ENCODE measurements around the gene C19orf81.

The C19orf81 gene

GRCh38 chr19:50686310-50687032 is 37.2 kb downstream of the C19orf81 start:
- no peak for DNase-seq

GRCh38 chr19:50688766-50689165 is 39.5 kb downstream of the C19orf81 start:
- DNase-seq, result no peak

GRCh38 chr19:50690439-50690838 is 41.2 kb downstream of the C19orf81 start:
- DNase-seq, result no peak

- no peak for DNase-seq
These were observed 44.1 kb downstream of the C19orf81 start for GRCh38 chr19:50693064-50693975.

- DNase-seq, result no peak
These were observed 45.5 kb downstream of the C19orf81 start for GRCh38 chr19:50694815-50695145.

GRCh38 chr19:50695251-50696093 is 46.2 kb downstream of the C19orf81 start:
- no peak for DNase-seq

- no peak for DNase-seq
These were observed 46.8 kb downstream of the C19orf81 start for GRCh38 chr19:50696094-50696483.

GRCh38 chr19:50697414-50698124 is 48.3 kb downstream of the C19orf81 start:
- DNase-seq, result no peak

- DNase-seq, result no peak
These were observed 52.2 kb downstream of the C19orf81 start for GRCh38 chr19:50701367-50701985.

- no peak for DNase-seq
These were observed 53.1 kb downstream of the C19orf81 start for GRCh38 chr19:50702158-50702870.

GRCh38 chr19:50702871-50703829 is 53.9 kb downstream of the C19orf81 start:
- DNase-seq, result peak; percentile 54

- DNase-seq, result no peak
These were observed 54.9 kb downstream of the C19orf81 start for GRCh38 chr19:50703915-50704796.

GRCh38 chr19:50705422-50706019 is 56.3 kb downstream of the C19orf81 start:
- DNase-seq, result peak; percentile 49

- no peak for DNase-seq
These were observed 57.1 kb downstream of the C19orf81 start for GRCh38 chr19:50706387-50706786.

GRCh38 chr19:50708179-50708879 is 59.1 kb downstream of the C19orf81 start:
- DNase-seq, result no peak
